ENCODE measurements around the gene ARHGAP22.

Gene ARHGAP22

DNA sequence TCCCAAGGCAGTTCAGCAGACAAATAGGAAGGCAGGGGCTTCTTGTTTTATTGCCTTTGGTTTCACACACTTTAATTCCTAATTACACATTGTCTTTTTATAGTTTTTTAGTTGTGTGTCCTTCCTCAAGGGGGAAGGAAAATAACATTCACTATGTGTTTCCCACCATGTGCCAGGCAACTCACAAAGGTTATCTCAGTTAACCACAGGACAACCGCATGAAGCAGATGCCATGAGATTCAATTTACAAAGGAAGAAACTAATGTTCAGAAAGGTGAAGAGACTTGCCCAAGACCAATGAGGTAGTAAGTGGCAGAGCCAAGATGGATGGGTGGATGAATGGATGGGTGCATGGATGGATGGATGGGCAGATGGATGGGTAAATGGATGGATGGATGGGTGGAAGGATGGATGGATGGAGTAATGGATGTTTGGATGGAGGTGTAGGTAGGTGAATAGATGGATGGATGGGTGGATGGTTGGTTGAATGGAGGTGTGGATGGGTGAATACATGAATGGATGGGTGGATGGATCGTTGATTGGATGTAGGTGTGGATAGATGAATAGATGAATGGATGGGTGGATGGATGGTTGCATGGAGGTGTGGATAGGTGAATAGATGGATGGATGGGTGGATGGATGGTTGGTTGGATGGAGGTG lies 77.9 kb downstream of the ARHGAP22 start:
- no peak for DNase-seq

DNA sequence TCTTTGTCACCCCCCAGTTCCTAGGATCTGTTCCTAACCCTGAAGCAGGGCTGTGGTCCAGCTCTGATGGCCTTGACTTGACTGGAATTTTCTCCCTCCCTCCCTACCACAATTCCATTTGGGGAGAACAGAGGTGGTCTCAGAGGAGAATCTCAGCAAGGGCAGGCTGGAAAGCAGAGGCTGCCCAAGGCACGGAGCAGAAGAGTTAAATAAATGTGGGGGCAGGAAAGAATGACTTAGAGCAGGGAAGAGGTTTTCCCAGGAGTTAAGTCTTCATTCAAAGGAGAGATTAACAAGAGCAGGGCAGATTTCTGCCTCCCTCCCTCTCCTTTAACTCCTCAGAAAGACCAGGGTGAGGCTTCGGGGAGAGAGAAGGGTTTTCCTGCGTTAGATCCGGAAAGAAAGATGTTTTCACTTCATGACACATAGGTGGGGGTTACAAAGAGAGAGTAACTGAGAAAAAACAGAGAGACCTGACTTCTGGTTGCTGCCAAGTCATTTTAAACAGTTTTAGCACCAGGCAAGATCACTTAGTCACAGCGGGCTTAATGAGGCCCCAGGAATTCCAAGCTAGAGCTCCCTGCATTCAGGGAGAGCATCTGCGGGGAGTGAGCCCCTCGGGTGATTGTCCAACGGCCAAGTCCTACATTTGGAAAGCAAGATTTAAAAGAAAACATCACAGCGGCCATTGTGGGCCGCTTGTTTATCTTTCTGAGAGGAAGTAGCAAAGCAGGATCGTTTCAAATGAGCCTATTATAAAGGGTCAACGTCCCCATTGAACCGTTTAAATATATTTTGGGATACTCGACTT lies 78.7 kb downstream of the ARHGAP22 start:
- DNase-seq, result no peak

DNA sequence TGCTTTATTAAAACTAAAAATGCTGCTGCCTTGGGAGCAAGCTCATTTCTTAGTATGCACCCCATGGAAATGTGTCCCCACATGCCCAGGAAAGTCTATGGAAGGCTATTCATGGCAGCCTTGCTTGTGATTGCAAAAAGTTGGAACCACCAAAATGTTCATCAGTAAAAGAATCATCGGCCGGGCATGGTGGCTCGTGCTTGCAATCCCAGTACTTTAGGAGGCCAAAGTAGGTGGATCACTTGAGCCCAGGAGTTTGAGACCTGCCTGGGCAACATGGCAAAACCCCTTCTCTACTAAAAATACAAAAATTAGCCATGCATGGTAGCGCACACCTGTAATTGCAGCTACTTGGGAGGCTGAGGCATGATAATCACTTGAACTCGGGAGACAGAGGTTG lies 79.8 kb downstream of the ARHGAP22 start:
- DNase-seq, result no peak

DNA sequence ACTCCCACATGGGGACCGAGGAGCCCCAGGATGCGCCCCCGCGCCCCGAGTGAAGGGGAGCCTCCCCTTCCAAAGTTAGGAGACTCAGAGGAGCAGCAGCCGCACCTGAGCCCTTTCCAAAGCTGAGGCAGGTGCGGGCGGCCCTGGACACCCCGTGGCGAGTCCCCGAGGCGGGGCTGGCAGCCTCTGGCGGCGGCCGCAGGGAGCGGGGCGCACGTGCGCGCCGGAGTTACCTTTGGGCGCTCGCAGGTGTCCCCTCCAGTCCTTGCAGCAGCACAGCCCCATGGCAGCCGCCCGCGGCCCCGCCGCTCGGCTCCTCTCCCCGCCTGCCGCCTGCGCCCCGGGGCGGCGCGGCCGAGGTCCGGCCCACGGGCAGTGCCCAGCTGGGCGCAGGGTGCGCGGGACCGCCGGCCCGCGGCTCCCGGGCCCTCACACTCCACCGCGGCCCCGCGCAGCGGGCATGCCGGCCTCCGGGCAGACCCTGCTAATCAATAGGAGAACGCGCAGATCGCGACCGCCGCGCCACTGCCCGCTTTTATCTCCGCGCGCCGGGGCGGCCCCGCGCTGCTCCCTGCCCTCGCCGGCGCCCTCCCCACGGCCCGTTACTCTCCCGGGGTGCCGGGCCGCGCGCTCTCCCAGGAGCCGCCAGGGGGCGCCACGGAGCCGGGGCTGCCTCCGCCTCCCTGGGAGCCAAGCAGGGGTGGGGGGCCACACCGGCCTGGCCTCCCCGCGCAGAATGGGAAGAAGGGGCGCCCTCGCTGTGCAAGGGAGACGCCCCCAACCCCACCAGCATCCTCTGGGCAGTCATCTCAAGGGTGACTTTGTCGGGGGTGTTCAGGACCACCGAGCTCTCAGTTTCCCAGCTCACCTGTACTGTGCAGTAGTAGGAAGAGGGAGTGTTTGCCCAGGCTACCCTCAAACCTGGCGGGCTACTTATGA lies 80.8 kb downstream of the ARHGAP22 start:
- peak in 1 of 5 experiments; percentile 19 for DNase-seq

DNA sequence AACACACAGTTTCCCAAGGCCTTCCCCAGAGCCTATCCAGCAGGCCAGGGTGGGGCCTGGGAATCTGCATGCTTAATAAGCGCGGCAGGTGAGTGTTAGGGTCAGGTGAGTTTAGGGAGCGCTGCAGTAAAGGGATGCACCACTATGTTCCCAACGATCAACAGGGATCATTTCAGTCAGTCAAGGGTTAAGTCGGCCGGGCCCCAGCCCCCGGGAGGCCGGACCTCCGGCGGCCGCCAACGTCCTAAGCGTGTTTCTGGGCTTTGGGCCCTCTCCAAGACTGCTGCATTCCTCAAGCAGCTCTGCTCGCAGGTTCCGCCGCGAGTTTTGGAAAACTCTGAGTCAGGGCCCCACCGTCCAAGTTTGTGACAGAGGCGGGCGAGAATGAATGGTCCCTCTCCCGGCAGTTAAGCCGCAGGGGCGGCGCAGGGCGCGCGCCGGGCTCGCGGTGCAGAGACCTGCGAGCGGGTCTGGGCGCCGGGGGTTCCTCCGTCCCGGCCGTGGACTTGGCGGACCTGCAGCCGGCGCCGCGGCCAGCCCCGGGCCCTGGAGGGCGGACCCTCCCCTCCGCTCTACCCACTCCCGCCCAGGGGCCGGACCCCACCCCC lies 81.6 kb downstream of the ARHGAP22 start:
- DNase-seq, result no peak

DNA sequence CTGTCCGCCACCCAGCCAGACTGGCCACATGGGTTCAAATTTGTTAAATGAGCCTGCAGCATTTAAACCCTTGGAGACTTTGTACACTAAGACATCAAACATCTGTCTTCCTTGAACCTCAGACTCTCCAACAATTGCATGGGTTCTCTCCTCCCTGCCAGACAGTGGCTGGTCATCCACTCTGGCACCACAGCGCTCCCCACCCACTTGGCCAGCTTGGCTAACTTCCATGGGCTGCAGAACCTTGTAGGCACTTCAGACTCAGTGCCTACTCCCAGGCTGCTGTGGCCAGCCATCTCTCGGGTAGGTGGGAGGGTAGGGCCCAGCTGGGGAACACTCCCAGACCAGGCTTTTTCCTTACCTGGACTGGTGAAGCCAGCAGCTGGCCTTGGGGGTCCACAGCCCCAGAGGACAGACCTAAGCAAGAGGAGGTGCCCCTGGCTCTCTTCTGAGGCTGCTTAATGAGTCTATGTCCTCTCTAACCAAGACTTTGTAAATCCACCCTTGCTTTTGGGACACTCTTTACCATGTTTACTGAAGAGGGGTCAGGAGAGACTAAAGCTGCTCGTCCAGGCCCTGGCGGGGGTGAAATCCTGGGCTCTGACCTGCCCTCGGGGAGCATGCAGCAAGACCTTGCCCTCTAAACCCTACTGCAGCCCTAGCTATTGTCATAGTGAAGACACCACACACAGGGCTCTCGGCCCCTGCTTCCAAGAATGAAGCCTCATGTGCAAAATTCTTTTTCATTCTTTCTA lies 82.7 kb downstream of the ARHGAP22 start:
- no peak for DNase-seq

DNA sequence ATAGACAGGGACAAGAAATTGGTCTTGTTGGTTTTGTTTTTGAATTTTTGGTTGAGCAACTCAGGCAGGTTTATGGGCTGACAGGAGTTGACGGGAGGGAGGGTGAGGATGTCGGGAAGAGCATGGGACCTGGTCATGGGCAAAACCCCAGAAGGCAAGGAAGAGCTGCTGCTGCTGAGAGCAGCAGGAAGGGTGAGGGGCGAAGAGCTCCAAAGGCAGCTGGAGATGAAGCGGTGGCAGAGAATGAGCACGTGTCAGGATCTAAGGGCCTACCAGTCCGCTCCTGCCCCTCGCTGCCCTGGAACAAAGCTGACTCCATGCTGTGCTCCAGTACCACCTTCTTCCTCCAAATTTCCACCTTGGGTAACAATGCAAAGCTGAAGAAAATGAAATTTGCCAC lies 84.3 kb downstream of the ARHGAP22 start:
- DNase-seq, result no peak

DNA sequence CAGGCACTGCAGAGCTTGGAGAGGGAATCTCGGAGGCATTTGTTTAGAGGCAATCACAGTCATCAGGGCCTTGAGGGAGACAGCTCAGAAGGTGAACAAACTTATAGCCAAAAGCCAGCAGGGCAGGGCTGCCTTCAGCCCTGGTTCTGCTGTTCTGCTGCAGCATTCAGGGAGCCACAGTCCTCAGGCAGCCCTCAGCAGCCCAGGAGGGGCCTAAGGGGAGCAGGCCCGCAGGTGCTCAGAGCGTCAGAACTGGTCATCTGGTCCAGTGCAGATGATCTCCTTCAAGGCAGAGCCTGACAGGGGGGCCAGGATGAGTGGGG lies 84.7 kb downstream of the ARHGAP22 start:
- no peak for DNase-seq

DNA sequence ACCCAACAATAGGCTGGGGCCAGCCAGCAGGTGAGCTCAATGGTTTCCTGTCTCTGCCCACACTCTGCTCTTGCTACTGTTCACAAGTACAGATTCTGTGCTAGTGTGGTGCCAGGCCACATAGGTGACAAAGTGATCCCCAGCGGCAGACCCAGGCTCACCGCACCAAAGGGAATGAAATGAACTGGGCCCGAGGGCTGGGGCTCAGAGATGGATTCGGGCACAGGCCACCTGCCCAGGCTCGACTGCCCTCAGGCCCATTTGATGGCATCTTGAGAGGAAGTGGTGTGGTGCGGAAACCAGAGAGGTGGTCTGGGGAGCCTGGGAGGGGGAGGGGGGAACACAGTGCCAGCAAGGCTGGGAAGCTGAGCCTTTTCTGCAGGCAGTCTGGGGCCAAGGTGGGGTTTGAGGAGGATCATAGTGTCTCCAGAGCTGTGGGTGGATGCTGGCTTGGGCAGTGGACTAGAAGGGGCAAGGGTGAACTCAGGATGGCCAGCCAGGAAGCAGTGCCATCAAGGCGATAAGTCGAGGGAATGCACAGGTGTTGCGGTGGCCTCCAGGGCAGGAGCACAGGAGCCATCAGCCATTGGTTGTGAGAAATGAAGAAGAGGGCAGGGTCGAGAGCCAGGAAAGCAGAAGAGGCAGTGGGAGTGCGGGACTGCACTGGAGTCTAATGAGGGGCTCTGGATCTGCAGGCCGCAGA lies 85.2 kb downstream of the ARHGAP22 start:
- peak in 1 of 5 experiments; percentile 30 for DNase-seq

DNA sequence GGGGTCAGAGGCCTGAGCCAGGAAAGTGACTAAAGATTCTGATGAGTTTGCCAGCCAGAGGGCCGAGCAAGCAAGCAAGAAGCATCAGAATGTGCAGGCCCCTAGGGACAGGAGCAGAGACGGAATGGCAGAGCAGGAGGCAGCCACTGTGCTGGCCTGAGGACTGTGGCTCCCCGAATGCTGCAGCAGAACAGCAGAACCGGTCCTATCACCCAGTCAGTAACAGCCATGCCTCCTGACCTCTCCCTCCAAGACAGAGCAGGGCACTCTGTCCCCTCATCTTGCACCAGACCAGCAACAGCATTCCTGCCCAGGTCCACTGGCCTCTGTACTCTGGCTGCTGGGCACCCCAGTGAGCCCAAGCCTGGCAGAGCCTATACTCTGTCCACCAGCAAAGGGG lies 85.9 kb downstream of the ARHGAP22 start:
- no peak for DNase-seq

DNA sequence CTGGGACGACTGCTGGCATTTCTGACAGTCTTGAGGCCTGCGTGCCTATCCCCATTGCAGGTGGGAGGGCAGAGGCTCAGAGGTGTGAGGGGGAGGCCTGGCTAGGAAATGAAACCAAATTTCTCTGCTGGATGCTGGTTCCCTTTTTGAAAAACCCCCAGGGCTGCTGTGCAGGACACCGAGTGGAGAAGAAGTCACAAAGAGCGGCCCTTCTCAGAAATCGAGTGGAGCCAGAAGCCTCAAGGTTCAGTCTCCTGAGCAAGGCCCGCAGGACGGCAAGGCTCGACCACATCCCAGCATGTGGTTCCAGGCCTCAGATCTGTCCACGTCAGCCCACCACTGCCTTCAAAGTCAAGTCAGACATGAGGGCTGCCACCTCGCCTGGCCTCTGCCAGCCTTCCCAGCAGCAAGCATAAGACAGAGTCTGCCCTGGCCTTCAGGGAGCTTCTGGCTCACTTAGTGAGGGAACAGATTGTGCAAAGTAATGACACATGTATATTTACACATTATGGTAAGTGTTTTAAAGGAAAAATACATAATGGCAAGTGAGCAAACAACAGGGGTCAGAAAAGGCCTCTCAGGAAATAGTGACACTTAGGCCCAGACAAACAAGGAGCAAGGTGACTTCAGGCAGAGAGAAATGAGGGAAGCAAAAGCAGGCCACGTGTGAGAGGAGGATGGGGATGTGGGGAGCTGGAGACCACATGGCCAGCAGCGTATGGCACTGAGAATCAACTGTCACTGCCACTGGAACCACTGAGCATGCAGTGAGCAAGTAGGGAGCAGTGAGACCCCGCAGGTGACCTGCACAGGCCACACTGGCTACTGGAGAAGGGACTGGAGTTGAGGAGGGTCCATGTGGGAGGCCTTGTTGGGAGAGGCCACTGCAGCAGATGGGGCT lies 86.7 kb downstream of the ARHGAP22 start:
- no peak for DNase-seq

DNA sequence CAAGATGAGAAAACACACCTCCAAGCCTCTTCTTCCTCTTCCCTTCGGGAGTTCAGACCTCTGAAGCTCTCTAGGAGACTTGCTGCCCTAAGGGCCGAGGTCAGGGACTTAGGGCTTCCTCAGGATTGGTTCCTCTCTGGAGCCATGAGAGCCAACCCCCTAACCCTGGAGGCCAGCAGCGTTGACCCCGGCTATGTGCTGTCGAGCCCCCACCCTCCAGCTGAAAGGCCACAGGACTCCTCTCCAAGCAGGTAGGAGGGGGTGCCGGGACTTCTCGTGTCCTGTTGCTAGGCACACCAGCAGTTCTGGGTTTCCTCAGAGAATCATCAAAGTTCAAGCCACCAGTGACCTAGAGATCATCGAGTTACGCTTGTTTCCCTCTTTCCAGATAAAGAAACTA lies 87.4 kb downstream of the ARHGAP22 start:
- no peak for DNase-seq

DNA sequence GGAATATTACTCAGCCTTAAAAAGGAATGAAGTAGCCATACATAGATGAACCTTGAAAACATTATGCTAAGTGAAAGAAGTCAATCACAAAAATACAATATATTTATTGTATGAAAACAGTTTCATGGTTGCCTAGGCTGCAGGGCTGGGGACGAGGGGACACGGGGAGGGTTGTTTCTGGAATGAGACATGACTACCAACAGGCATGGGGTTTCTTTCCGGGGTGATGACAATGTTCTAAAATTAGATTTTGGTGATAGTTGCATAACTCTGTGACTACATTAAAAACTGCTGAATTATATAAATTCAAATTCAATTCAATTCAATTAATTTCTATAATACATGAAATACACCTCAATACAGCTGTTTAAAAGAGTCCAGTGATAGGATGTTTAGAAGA lies 88.0 kb downstream of the ARHGAP22 start:
- DNase-seq, result no peak

DNA sequence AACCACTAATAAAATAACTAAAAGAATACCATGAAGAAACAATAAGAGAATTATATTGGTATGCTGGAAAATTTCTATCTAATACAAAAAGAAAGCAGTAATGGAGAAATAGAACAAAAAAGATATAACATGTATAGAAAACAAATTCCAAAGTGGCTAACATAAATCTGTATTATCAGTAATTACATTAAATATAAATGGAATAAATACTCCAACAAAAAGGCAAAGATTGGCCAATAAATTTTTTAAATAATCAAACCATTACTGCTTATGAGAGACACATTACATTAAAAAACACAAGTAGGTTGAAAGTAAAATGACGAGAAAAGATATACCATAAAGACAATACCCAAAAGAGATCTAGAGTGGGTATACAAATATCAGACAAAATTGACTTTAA lies 90.0 kb downstream of the ARHGAP22 start:
- DNase-seq, result no peak

DNA sequence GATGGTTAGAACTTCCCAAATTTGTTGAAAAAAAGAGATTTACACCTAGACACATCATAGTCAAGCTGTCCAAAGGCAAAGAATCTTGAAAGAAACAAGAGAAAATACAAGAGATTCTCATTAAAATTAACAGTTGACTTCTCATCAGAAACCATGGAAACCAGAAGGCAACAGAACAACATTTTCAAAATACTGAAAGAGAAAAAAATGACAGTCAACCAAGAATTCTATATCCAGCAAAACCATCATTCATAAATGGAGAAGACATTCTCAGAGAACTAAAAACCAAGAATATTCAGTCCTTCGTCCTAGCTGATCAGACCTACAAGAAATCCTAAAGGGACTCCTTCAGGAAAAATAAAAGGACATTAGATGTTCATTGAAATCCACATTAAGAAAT lies 90.6 kb downstream of the ARHGAP22 start:
- no peak for DNase-seq

DNA sequence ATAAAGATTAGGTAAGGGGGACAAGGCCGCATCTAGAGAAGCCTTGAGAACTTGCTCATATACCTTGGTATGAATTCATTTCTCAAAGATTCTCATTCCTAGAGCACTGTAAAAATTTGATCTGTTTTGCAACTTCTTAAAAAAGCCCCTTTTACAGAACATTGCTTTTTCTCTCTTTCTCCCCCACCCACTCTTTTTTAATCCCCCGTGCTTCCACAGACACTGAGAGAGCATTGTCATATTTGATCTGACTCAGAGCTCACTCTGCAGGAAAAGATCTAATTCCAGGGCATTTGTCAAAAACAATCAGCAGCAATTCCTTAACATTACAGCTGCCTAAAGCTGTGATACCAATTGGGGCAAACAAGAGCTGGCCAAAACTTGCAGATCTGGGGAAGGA lies 92.0 kb downstream of the ARHGAP22 start:
- no peak for DNase-seq

DNA sequence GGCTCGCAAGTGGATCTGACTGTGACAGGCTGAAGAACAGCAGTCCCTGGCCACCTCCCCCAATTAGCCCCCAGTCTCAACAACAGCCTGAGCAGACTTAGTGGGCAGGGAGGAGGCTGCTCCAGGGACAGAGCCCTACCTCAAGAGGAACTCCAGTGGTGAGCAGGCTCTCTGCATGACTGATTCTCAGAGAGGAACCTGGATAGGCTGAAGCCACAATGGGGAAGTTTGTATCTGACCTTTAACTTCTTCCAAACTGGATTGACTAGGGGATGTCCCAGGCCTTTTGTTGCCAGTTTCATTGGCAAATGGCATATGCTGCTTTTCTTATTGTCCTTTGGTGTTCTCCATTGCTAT lies 93.0 kb downstream of the ARHGAP22 start:
- DNase-seq, result no peak

DNA sequence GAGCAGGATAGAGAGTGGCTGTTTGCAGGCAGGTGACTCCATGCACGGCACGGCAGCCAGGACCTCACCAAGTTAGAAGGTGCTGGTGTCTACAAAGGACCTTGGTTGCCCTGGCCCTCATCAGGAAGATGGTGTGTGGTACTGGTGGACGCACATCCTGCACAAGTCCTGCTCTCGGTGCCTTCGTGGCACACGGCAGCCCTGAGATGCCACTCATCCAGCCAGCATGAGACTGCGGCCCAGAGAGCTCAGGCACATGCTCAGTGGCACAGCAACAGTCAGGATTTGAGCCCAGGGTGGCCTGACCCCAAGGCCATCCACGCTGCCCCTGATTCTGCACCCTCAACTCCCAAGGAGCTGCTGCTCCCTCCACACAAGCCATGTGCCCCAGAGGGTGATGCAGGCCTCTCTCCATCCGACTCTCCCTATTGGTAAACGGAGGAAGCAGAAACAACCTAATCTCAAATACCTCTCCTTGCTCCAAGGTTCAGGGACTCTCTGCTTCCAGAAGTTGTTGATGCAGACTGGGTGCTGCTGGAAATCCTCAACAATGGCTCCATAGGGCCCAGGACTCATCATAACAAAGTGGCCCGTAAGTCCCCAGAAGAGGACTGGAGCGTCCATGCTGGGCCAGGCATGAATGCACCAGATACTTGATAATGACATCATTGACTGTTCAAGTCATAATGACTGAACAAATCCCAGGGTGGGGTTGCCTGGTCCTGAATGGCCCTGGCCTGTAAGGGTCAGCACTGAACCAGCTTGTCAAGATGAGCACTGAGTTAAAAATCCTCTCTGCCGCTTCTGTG lies 93.6 kb downstream of the ARHGAP22 start:
- DNase-seq, result no peak

DNA sequence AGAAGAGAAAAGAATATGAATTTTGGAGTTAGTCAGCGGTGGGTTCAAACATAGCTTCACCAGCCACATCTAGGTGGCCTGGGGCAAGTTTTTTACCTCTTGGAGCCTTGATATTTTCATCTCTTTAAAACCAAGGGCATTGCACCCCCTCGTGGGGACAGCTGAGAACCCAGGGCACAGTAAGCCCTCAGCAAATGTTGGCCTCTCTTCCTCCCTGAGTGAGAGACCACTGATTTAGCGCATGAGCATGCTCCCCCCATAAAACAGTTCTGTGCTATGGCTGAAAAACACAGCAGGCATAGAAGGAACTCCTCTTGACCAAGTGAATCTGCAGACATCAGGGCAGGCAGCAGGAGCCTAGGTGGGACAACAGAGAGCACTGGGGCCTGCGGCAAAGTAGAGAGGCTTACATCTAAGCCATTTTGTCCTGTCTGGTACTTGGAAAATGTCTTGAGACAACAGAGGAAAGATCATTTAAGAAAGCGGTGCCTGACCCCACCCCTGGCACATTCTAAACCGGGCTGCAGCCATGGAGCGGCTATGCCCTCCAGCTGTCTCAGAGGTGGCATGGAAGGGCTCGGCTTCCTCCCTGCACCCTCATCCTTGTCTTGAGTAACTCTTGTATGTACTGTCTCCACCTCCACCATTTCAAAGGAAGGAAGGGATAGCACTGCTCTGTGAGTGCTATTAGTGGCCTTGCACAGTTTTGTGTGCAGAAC lies 94.7 kb downstream of the ARHGAP22 start:
- peak in 1 of 5 experiments; percentile 16 for DNase-seq

Measured in T-helper 2 cell (primary cell).